Ishikawa (cell line): ENCODE results near the gene PRDM12.

Experiments
- CEBPB ChIP-seq: IDR thresholded peaks from 2 replicates; pipeline ENCODE4 v1.6.1; 2012
- CREB1 ChIP-seq: IDR thresholded peaks from 2 replicates; pipeline ENCODE4 v1.6.1; 2012; ENCODE audit warnings: low read depth
- EGR1 ChIP-seq: IDR thresholded peaks from 2 replicates; pipeline ENCODE4 v1.6.1; 2012
- EP300 ChIP-seq: IDR thresholded peaks from 2 replicates; pipeline ENCODE4 v1.6.1; 2012; ENCODE audit warnings: borderline replicate concordance
- FOXM1 ChIP-seq: IDR thresholded peaks from 2 replicates; pipeline ENCODE4 v1.6.1; 2012; ENCODE audit warnings: low read depth, borderline replicate concordance
- MAX ChIP-seq: IDR thresholded peaks from 2 replicates; pipeline ENCODE4 v1.6.1; 2012
- NFIC ChIP-seq: IDR thresholded peaks from 2 replicates; pipeline ENCODE4 v1.6.1; 2012
- RAD21 ChIP-seq: IDR thresholded peaks from 2 replicates; pipeline ENCODE4 v1.6.1; 2012; ENCODE audit warnings: low read depth
- REST ChIP-seq: IDR thresholded peaks from 2 replicates; pipeline ENCODE4 v1.6.1; 2012; ENCODE audit warnings: low read depth, mild to moderate bottlenecking
- TAF1 ChIP-seq: IDR thresholded peaks from 2 replicates; pipeline ENCODE4 v1.6.1; 2012; ENCODE audit warnings: low read depth, mild to moderate bottlenecking
- TCF12 ChIP-seq: IDR thresholded peaks from 2 replicates; pipeline ENCODE4 v1.6.1; 2012; ENCODE audit warnings: low read depth
- TEAD4 ChIP-seq: IDR thresholded peaks from 2 replicates; pipeline ENCODE4 v1.6.1; 2012
- USF1 ChIP-seq: IDR thresholded peaks from 2 replicates; pipeline ENCODE4 v1.6.1; 2012
- YY1 ChIP-seq: IDR thresholded peaks from 2 replicates; pipeline ENCODE4 v1.6.1; 2012; ENCODE audit warnings: low read depth
- ZBTB7A ChIP-seq: IDR thresholded peaks from 2 replicates; pipeline ENCODE4 v1.6.1; 2012; ENCODE audit warnings: low read depth

Gene PRDM12

GRCh38 chr9:130718562-130718961 lies 54.2 kb downstream of the PRDM12 start:
- TF ChIP-seq CREB1 (no peak), YY1 (no peak), REST (no peak), RAD21 (no peak), TAF1 (no peak), CEBPB (no peak), USF1 (no peak), NFIC (no peak), MAX (no peak), ZBTB7A (no peak), EP300 (no peak), TEAD4 (no peak), TCF12 (no peak)

DNA sequence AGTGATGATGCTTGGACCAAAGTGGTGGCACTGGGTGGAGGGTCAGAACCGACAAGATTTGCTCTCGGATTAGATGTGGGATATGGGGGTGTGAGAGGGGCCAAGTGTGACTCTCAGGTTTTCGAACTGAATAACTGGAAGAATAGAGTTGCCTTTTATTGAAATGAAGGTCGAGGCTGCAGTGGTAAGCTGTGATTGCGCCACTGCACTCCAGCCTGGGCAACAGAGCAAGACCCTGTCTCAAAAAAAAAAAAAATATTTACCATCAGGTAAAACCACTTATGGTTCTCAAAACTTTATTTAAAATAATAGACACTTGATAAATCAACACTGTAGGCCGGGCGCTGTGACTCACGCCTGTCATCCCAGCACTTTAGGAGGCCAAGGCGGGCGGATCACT lies 56.4 kb downstream of the PRDM12 start:
- TF ChIP-seq YY1 (no peak), TEAD4 (no peak), ZBTB7A (no peak), CREB1 (no peak), TAF1 (no peak), MAX (no peak), NFIC (no peak), REST (no peak), CEBPB (no peak), USF1 (no peak), EGR1 (no peak)

GRCh38 chr9:130728721-130729120 lies 64.3 kb downstream of the PRDM12 start:
- TF ChIP-seq CREB1 = no peak
- TF ChIP-seq RAD21 = no peak
- TF ChIP-seq TAF1 = no peak
- TF ChIP-seq EGR1 = no peak
- no peak for TF ChIP-seq NFIC
- no peak for TF ChIP-seq MAX
- TF ChIP-seq REST = no peak
- no peak for TF ChIP-seq EP300
- TF ChIP-seq CEBPB = no peak
- TF ChIP-seq TCF12 = no peak
- no peak for TF ChIP-seq YY1
- no peak for TF ChIP-seq TEAD4
- TF ChIP-seq USF1 = no peak
- TF ChIP-seq ZBTB7A = no peak
- TF ChIP-seq FOXM1 = no peak

GRCh38 chr9:130729145-130729544 lies 64.8 kb downstream of the PRDM12 start:
- no peak for TF ChIP-seq REST
- TF ChIP-seq EGR1 = no peak
- TF ChIP-seq CREB1 = no peak
- no peak for TF ChIP-seq YY1
- TF ChIP-seq MAX = no peak
- no peak for TF ChIP-seq ZBTB7A
- no peak for TF ChIP-seq FOXM1
- TF ChIP-seq CEBPB = no peak
- TF ChIP-seq NFIC = no peak
- TF ChIP-seq TEAD4 = no peak
- TF ChIP-seq TCF12 = no peak
- TF ChIP-seq TAF1 = no peak
- no peak for TF ChIP-seq RAD21
- no peak for TF ChIP-seq EP300
- no peak for TF ChIP-seq USF1
